Mesenchymal stem cell (in vitro differentiated cells and primary cell): Measurements from ENCODE around the gene RNU6-9.

ENCODE experiments used
- DNase-seq: peaks from one replicate; pipeline ENCODE4 v3.0.0-alpha.2; 2013
- H2AFZ ChIP-seq: one replicate; pipeline ENCODE4 v1.6.1; 2013; ENCODE audit warnings: low read depth, mild to moderate bottlenecking, control low read depth, inconsistent platforms, low read length, moderate library complexity
- H2AK5ac ChIP-seq: 2 replicates; pipeline ENCODE4 v1.6.1; 2013; ENCODE audit warnings: low read length, moderate library complexity, mild to moderate bottlenecking, inconsistent platforms; ENCODE audit not compliant: severe bottlenecking
- H2BK120ac ChIP-seq: one replicate; pipeline ENCODE4 v1.6.1; 2013; ENCODE audit warnings: low read depth, mild to moderate bottlenecking, inconsistent platforms, low read length, moderate library complexity
- H2BK12ac ChIP-seq, 2 experiments: one replicate each; pipeline ENCODE4 v1.6.1; 2013; ENCODE audit warnings: inconsistent platforms in 2 of 2, low read length in 2 of 2, mild to moderate bottlenecking in 2 of 2, moderate library complexity in 2 of 2, control low read depth in 1 of 2
- H2BK15ac ChIP-seq: one replicate; pipeline ENCODE4 v1.6.1; 2013; ENCODE audit warnings: mild to moderate bottlenecking, low read depth, inconsistent platforms; ENCODE audit not compliant: poor library complexity, severe bottlenecking
- H2BK5ac ChIP-seq: 2 replicates; pipeline ENCODE4 v1.6.1; 2013; ENCODE audit warnings: low read depth, mild to moderate bottlenecking, low read length, control low read depth, inconsistent platforms; ENCODE audit not compliant: poor library complexity, severe bottlenecking
- H3K14ac ChIP-seq, 2 experiments: one replicate each; pipeline ENCODE4 v1.6.1; 2013; ENCODE audit warnings: inconsistent platforms in 2 of 2, low read length in 2 of 2, control low read depth in 1 of 2, mild to moderate bottlenecking in 1 of 2, moderate library complexity in 1 of 2
- H3K18ac ChIP-seq, 2 experiments: one replicate each; pipeline ENCODE4 v1.6.1; 2013; ENCODE audit warnings: inconsistent platforms in 2 of 2, low read length in 2 of 2, control low read depth in 1 of 2, low read depth in 1 of 2, mild to moderate bottlenecking in 1 of 2
- H3K23ac ChIP-seq, 2 experiments: one replicate each; pipeline ENCODE4 v1.6.1; 2013; ENCODE audit warnings: inconsistent platforms in 2 of 2, low read length in 2 of 2, mild to moderate bottlenecking in 2 of 2, moderate library complexity in 2 of 2, control low read depth in 1 of 2
- H3K27ac ChIP-seq: 2 replicates; pipeline ENCODE4 v1.5.1; 2013; ENCODE audit warnings: mild to moderate bottlenecking, moderate library complexity, low read length, control low read depth, inconsistent platforms; ENCODE audit not compliant: poor library complexity, severe bottlenecking
- H3K27me3 ChIP-seq, 2 experiments: 2 replicates each; pipeline versions ENCODE4 v1.6.1 to v1.7.0; 2013; ENCODE audit warnings: low read length in 2 of 2, mild to moderate bottlenecking in 2 of 2, moderate library complexity in 2 of 2, control low read depth in 1 of 2, inconsistent platforms in 1 of 2; ENCODE audit not compliant: control insufficient read depth in 1 of 2, insufficient read depth in 1 of 2
- H3K36me3 ChIP-seq, 2 experiments: 2 replicates each; pipeline versions ENCODE4 v1.6.1 to v1.7.0; 2013; ENCODE audit warnings: low read length in 2 of 2, control low read depth in 1 of 2, inconsistent platforms in 1 of 2, low read depth in 1 of 2, mild to moderate bottlenecking in 1 of 2; ENCODE audit not compliant: insufficient read depth in 2 of 2, control insufficient read depth in 1 of 2
- H3K4ac ChIP-seq, 2 experiments: one replicate each; pipeline ENCODE4 v1.6.1; 2013; ENCODE audit warnings: inconsistent platforms in 2 of 2, low read length in 2 of 2, mild to moderate bottlenecking in 2 of 2, moderate library complexity in 2 of 2, control low read depth in 1 of 2, low read depth in 1 of 2
- H3K4me1 ChIP-seq: 2 replicates; pipeline ENCODE4 v1.6.1; 2013; ENCODE audit warnings: low read depth, low read length, control low read depth; ENCODE audit not compliant: control insufficient read depth, insufficient read depth
- H3K4me2 ChIP-seq: 2 replicates; pipeline ENCODE4 v1.6.1; 2013; ENCODE audit warnings: low read length, mild to moderate bottlenecking, inconsistent platforms; ENCODE audit not compliant: poor library complexity, severe bottlenecking
- H3K4me3 ChIP-seq, 2 experiments: 2 replicates each; pipeline versions ENCODE4 v1.5.1 to v1.7.0; 2013; ENCODE audit warnings: low read length in 2 of 2, mild to moderate bottlenecking in 2 of 2, control low read depth in 1 of 2, low read depth in 1 of 2; ENCODE audit not compliant: insufficient read depth in 1 of 2
- H3K79me1 ChIP-seq: replicated peaks from 2 replicates; pipeline ENCODE4 v1.6.1; 2013; ENCODE audit warnings: mild to moderate bottlenecking, control low read depth, low read length, inconsistent platforms; ENCODE audit not compliant: poor library complexity, severe bottlenecking
- H3K9ac ChIP-seq: 2 replicates; pipeline ENCODE4 v1.7.0; 2013; ENCODE audit warnings: mild to moderate bottlenecking, low read length, moderate library complexity
- H3K9me3 ChIP-seq: 2 replicates; pipeline ENCODE4 v1.7.0; 2013; ENCODE audit warnings: mild to moderate bottlenecking, low read length; ENCODE audit not compliant: control insufficient read depth
- H4K8ac ChIP-seq: one replicate; pipeline ENCODE4 v1.6.1; 2013; ENCODE audit warnings: inconsistent platforms, mild to moderate bottlenecking, low read length, moderate library complexity
- H4K91ac ChIP-seq: one replicate; pipeline ENCODE4 v1.6.1; 2013; ENCODE audit warnings: mild to moderate bottlenecking, low read length, inconsistent platforms
- WGBS: methylation state at CpG from one replicate; pipeline ENCODE4 v1.1.7; 2013; ENCODE audit warnings: mixed read lengths; 5-methylcytosine and 5-hydroxymethylcytosine counted together

Gene RNU6-9

DNA sequence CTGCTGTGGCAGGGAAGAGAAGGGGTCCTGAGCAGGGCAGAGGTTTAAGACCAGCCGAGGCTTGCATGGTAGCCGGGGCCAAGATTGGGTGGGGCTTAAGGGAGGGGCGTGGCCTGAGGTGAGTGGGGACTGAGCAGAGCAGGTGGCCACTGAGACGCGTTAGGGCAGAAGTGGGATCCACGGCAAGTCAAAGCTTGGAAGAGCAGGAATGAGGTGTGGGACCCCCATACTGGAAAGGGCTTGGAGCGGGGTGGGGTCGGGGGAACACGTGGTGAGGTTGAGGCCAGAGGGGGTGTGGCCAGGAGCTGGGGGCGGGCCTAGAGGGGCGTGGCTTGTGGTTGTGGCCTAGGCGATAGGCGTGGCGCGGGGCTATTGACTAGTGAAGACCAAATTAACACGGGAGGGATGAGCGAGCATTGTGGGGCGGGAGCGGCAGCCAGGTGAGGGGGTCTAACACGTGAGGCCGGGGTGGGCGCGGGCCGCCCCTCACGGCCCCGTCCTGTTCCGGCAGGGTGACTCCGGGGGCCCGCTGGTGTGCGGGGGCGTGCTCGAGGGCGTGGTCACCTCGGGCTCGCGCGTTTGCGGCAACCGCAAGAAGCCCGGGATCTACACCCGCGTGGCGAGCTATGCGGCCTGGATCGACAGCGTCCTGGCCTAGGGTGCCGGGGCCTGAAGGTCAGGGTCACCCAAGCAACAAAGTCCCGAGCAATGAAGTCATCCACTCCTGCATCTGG lies 30.5 kb upstream of the RNU6-9 start:
- WGBS, result 16% methylated on average over 48 of the region's 48 CpGs
- Histone ChIP-seq H3K36me3 (peaks cover 5 to 6% of the 10 kb centered on the region in 2 experiments), H2BK12ac (no peak overlapping the region), H2AFZ (no peak overlapping the region), H3K9ac (no peak overlapping the region), H3K4me1 (peaks cover 45% of the 10 kb centered on the region), H3K14ac (no peak overlapping the region), H4K8ac (peak overlapping the region; percentile 55), H2BK120ac (no peak overlapping the region), H3K23ac (no peak overlapping the region), H2BK5ac (no peak overlapping the region), H3K4ac (no peak overlapping the region), H3K79me1 (no peaks in the 10 kb centered on the region), H2AK5ac (no peak overlapping the region), H2BK15ac (no peak overlapping the region), H3K27me3 (no peaks in the 10 kb centered on the region), H3K4me2 (no peak overlapping the region), H3K18ac (no peak overlapping the region), H3K27ac (no peak overlapping the region), H3K4me3 (no peak overlapping the region), H4K91ac (no peak overlapping the region), H3K9me3 (no peaks in the 10 kb centered on the region)
- DNase-seq, result peak; percentile 60

DNA sequence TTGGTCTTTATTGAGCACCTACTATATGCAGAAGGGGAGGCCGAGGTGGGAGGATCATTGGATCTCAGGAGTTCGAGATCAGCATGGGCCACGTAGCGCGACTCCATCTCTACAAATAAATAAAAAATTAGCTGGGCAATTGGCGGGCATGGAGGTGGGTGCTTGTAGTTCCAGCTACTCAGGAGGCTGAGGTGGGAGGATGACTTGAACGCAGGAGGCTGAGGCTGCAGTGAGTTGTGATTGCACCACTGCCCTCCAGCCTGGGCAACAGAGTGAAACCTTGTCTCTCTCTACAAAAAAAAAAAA lies 30.0 kb upstream of the RNU6-9 start:
- Histone ChIP-seq H2BK120ac (no peak overlapping the region), H3K4me3 (no peak overlapping the region), H3K14ac (no peak overlapping the region), H2AFZ (no peak overlapping the region), H3K23ac (no peak overlapping the region), H2BK5ac (no peak overlapping the region), H3K27me3 (no peaks in the 10 kb centered on the region), H4K91ac (no peak overlapping the region), H3K9ac (no peak overlapping the region), H2AK5ac (no peak overlapping the region), H3K9me3 (no peaks in the 10 kb centered on the region), H4K8ac (no peak overlapping the region), H3K4ac (no peak overlapping the region), H2BK15ac (no peak overlapping the region), H3K36me3 (peaks cover 10 to 11% of the 10 kb centered on the region in 2 experiments), H3K4me2 (no peak overlapping the region), H3K79me1 (peaks cover 4% of the 10 kb centered on the region), H3K18ac (no peak overlapping the region), H3K27ac (no peak overlapping the region), H2BK12ac (no peak overlapping the region), H3K4me1 (peaks cover 50% of the 10 kb centered on the region)
- WGBS, result 90% methylated on average over 2 of the region's 7 CpGs
- DNase-seq, result no peak

DNA sequence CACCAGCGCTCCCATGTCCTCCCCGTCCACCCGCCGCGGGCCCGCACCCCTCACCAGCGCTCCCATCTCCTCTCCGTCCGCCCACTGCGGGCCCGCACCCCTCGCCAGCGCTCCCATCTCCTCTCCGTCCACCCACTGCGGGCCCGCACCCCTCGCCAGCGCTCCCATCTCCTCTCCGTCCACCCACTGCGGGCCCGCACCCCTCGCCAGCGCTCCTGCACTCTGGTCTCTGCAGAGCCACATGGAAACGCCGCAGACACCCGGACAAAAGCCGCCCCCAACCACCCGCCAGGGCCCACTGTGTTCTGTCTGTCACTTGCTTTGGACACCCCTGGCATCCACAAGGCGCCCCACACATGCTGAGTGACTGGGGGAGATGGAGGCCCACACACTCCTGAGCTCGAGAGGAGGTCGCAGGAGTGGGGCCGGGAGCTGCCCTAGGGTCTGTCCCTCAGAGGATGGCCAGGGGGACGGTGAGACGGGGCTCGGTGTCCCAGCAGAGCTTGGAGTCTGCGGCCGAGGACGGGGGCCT lies 26.4 kb upstream of the RNU6-9 start:
- no peak overlapping the region for H3K4ac ChIP-seq
- 92% methylated on average over 34 of the region's 38 CpGs for WGBS
- H4K8ac ChIP-seq, result no peak overlapping the region
- peaks cover 5% of the 10 kb centered on the region for H3K79me1 ChIP-seq
- H4K91ac ChIP-seq, result no peak overlapping the region
- H3K27ac ChIP-seq, result no peak overlapping the region
- H3K4me2 ChIP-seq, result no peak overlapping the region
- no peak overlapping the region for H2BK12ac ChIP-seq
- H3K4me3 ChIP-seq, result peak overlapping the region in 1 of 2 experiments; percentile 9
- H2AFZ ChIP-seq, result no peak overlapping the region
- H3K9ac ChIP-seq, result no peak overlapping the region
- H3K27me3 ChIP-seq, result no peaks in the 10 kb centered on the region
- H2AK5ac ChIP-seq, result peak overlapping the region; percentile 56
- H3K36me3 ChIP-seq, result peaks cover 13 to 35% of the 10 kb centered on the region in 2 experiments
- no peak overlapping the region for H2BK120ac ChIP-seq
- no peak overlapping the region for H2BK15ac ChIP-seq
- H3K4me1 ChIP-seq, result peaks cover 60% of the 10 kb centered on the region
- no peak for DNase-seq
- no peak overlapping the region for H3K14ac ChIP-seq
- H3K23ac ChIP-seq, result no peak overlapping the region
- H2BK5ac ChIP-seq, result peak overlapping the region; percentile 19
- H3K9me3 ChIP-seq, result no peaks in the 10 kb centered on the region
- no peak overlapping the region for H3K18ac ChIP-seq

DNA sequence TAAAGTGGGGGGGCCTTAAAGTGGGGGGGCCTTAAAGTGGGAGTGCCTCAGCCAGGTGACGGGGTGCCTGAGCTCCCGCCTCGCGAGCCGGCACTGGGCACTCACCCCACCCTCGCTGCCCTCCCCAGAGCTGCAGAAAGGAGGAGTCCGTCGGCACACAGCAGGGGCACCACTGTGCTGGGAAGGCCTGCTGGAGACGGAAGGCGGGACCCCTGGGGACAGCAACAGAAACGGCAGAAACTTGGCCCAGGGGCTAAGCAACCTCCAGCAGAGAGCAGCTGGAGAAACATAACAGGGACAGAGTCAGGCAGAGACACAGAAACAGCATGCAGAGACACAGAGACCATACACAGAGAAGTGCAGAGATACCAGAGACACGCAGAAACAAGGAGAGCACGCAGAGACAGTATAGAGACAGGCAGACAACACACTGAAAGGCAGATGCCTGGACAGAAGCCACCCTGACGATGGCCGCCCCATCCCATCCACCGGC lies 25.9 kb upstream of the RNU6-9 start:
- Histone ChIP-seq H3K27ac (peak overlapping the region; percentile 11), H3K4ac (no peak overlapping the region), H3K27me3 (no peaks in the 10 kb centered on the region), H2BK15ac (no peak overlapping the region), H3K23ac (no peak overlapping the region), H3K9me3 (no peaks in the 10 kb centered on the region), H3K9ac (no peak overlapping the region), H4K8ac (no peak overlapping the region), H2BK12ac (no peak overlapping the region), H2BK5ac (no peak overlapping the region), H3K79me1 (peaks cover 5% of the 10 kb centered on the region), H2AFZ (no peak overlapping the region), H2AK5ac (peak overlapping the region; percentile 81), H3K4me2 (no peak overlapping the region), H3K36me3 (peaks cover 13 to 40% of the 10 kb centered on the region in 2 experiments), H3K18ac (no peak overlapping the region), H3K4me1 (peaks cover 63% of the 10 kb centered on the region), H4K91ac (no peak overlapping the region), H3K14ac (no peak overlapping the region), H2BK120ac (no peak overlapping the region), H3K4me3 (peak overlapping the region in 1 of 2 experiments; percentile 9)
- no peak for DNase-seq
- 82% methylated on average over 16 of the region's 16 CpGs for whole genome bisulfite sequencing
